Body of pancreas (tissue), 4 donors: ENCODE measurements around the gene PPARGC1A. TPM values are rescaled to one million over a fixed set of nuclear protein-coding genes. Genes with fewer than 3 reads are reported as not detected.

ENCODE experiments used
- ATAC-seq: fragments of 150-250 bp; one replicate; pipeline ENCODE4 v1.9.1; 2016
- DNase-seq, 4 donors: peaks; one replicate each; pipeline ENCODE4 v3.0.0-alpha.2; 2019
- H3K27ac ChIP-seq, 4 donors: fragments of 200-600 bp; sonication (generic); 1 replicate in 3 of 4; 2 replicates in 1 of 4; pipeline versions ENCODE4 v1.5.1 to v1.6.1; 2016 to 2019; ENCODE audit warnings: mild to moderate bottlenecking in 1 of 4, mixed read lengths in 1 of 4, moderate library complexity in 1 of 4
- H3K27me3 ChIP-seq, 2 donors: fragments of 200-600 bp; sonication (generic); one replicate each; pipeline ENCODE4 v1.6.0; 2016; ENCODE audit warnings: mild to moderate bottlenecking in 1 of 2
- H3K36me3 ChIP-seq, 2 donors: fragments of 200-600 bp; sonication (generic); replicated peaks in 1 of 2; 2 replicates each; pipeline ENCODE4 v1.5.1; 2016; ENCODE audit warnings: low read depth in 2 of 2; ENCODE audit not compliant: insufficient read depth in 1 of 2
- H3K4me1 ChIP-seq: fragments of 200-600 bp; sonication (generic); one replicate; pipeline ENCODE4 v1.6.0; 2016
- H3K4me3 ChIP-seq, 2 donors: fragments of 200-600 bp; sonication (generic); 1 replicate in 1 of 2; 2 replicates in 1 of 2; pipeline ENCODE4 v1.5.1; 2016 to 2019
- H3K9me3 ChIP-seq, 3 donors: fragments of 200-600 bp; sonication (generic); 1 replicate in 2 of 3; 2 replicates in 1 of 3; pipeline ENCODE4 v1.5.1; 2016
- POLR2A ChIP-seq, 3 donors: fragments of 450-650 bp; IDR thresholded peaks; one replicate each; pipeline ENCODE4 v1.6.1; 2016; ENCODE audit warnings: antibody characterized with exemption in 3 of 3, mild to moderate bottlenecking in 2 of 3
- WGBS, 2 donors: methylation state at CpG; one replicate each; pipeline ENCODE4 v1.1.5; 2017; 5-methylcytosine and 5-hydroxymethylcytosine counted together
- intact Hi-C: fragments of 100-400 bp; cut with DNase I; formaldehyde crosslinking; loops from one replicate; pipeline ENCODE4 v1.15.1; 2023
- total RNA-seq, 2 donors: library from RNA; depleted of rRNA; stranded (reverse); fragments of >200 nt; gene quantifications; one replicate each; pipeline ENCODE4 v1.1.0, GENCODE V29; 2016
- TF ChIP-seq, protein P1 (sequence below), 7 experiments: fragments of 450-650 bp in 4 of 7; fragments of 200-600 bp in 3 of 7; sonication (generic) in 3 of 7; IDR thresholded peaks; one replicate each; pipeline ENCODE4 v1.5.1; 2016 to 2019; ENCODE audit warnings: antibody characterized with exemption in 7 of 7

Gene PPARGC1A
- total RNA-seq, 2 donors from 2014 or later, result 8.0 to 44.8 TPM

GRCh38 chr4:23835774-23836478, 53.9 kb downstream of the PPARGC1A start:
- Histone ChIP-seq H3K9me3 (no peaks in the 10 kb centered on the region), H3K4me1 (peaks cover 6% of the 10 kb centered on the region), H3K4me3 (no peak overlapping the region), H3K36me3 (no peaks in the 10 kb centered on the region), H3K27ac (no peak overlapping the region), H3K27me3 (no peaks in the 10 kb centered on the region)
- intact Hi-C loops, result no loop called here
- DNase-seq (no peak), ATAC-seq (no peak)
- 42 to 44% methylated on average over 8 of the region's 8 CpGs for WGBS, 2 donors
- TF ChIP-seq, protein P1, sequence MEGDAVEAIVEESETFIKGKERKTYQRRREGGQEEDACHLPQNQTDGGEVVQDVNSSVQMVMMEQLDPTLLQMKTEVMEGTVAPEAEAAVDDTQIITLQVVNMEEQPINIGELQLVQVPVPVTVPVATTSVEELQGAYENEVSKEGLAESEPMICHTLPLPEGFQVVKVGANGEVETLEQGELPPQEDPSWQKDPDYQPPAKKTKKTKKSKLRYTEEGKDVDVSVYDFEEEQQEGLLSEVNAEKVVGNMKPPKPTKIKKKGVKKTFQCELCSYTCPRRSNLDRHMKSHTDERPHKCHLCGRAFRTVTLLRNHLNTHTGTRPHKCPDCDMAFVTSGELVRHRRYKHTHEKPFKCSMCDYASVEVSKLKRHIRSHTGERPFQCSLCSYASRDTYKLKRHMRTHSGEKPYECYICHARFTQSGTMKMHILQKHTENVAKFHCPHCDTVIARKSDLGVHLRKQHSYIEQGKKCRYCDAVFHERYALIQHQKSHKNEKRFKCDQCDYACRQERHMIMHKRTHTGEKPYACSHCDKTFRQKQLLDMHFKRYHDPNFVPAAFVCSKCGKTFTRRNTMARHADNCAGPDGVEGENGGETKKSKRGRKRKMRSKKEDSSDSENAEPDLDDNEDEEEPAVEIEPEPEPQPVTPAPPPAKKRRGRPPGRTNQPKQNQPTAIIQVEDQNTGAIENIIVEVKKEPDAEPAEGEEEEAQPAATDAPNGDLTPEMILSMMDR (IDR thresholded peaks at IDR 0.05), result no peak
- no peak for TF ChIP-seq POLR2A (IDR thresholded peaks at IDR 0.05)

GRCh38 chr4:23828779-23829178, 61.1 kb downstream of the PPARGC1A start:
- Histone ChIP-seq H3K27me3 (no peaks in the 10 kb centered on the region), H3K9me3 (no peaks in the 10 kb centered on the region), H3K4me3 (no peak overlapping the region), H3K4me1 (no peaks in the 10 kb centered on the region), H3K27ac (no peak overlapping the region), H3K36me3 (no peaks in the 10 kb centered on the region)
- no peak for TF ChIP-seq POLR2A (IDR thresholded peaks at IDR 0.05)
- TF ChIP-seq, protein P1 (IDR thresholded peaks at IDR 0.05), result no peak
- 54 to 57% methylated on average over 4 of the region's 4 CpGs for WGBS, 2 donors
- no peak for DNase-seq
- no peak for ATAC-seq
- intact Hi-C loops, result no loop called here

DNA sequence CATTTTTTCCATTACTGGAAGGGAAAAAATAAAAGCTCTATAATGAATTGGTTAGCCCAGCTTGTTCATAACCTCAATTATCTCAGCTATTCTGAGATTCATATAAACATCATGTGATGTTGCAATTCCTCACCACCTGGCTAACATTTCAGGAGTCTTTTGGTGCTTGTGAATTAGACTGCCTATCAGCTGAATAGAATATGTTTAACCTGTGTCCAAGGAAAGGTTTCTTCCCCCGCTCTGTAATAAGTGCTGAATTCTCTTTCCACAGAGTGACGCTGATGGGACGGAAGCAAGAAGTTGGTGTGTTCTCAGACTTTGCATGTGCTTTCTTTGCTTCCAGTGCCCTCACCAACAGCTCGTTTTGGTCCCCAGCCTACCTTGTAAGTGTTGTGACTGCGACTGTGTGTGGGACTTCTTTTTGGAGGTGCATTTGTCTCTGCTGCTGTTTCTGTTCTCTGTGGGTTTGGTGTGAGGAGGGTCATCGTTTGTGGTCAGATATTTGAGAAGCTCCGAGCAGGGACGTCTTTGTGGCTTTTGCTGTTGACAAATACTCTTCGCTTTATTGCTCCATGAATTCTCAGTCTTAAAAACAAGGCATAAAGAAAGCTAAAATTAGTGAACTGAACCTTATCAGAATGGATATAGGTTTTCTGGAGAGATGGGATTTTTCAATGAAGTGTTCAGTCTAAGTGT, 61.7 kb downstream of the PPARGC1A start:
- H3K27ac ChIP-seq, result no peak overlapping the region
- H3K9me3 ChIP-seq, result no peaks in the 10 kb centered on the region
- intact Hi-C loops, result no loop called here
- TF ChIP-seq, protein P1 (IDR thresholded peaks at IDR 0.05), result no peak
- no peak for TF ChIP-seq POLR2A (IDR thresholded peaks at IDR 0.05)
- H3K4me1 ChIP-seq, result no peaks in the 10 kb centered on the region
- no peaks in the 10 kb centered on the region for H3K27me3 ChIP-seq
- 62 to 67% methylated on average over 9 of the region's 9 CpGs for WGBS, 2 donors
- DNase-seq (no peak), ATAC-seq (no peak)
- no peak overlapping the region for H3K4me3 ChIP-seq
- H3K36me3 ChIP-seq, result no peaks in the 10 kb centered on the region

GRCh38 chr4:23822181-23822580, 67.7 kb downstream of the PPARGC1A start:
- Histone ChIP-seq H3K9me3 (no peaks in the 10 kb centered on the region), H3K4me3 (no peak overlapping the region), H3K4me1 (no peaks in the 10 kb centered on the region), H3K27me3 (no peaks in the 10 kb centered on the region), H3K27ac (no peak overlapping the region), H3K36me3 (no peaks in the 10 kb centered on the region)
- DNase-seq (no peak), ATAC-seq (no peak)
- TF ChIP-seq, protein P1 (IDR thresholded peaks at IDR 0.05), result no peak
- no peak for TF ChIP-seq POLR2A (IDR thresholded peaks at IDR 0.05)
- intact Hi-C loops, result no loop called here
- 64 to 77% methylated on average over 1 of the region's 1 CpG for WGBS, 2 donors
